DOHH2 (cell line): ENCODE data around the gene MAGEB18.

Experiments used
- H3F3A ChIP-seq: fragments of 200-600 bp; sonication (generic), shearing (Covaris generic); 2 replicates; pipeline ENCODE4 v1.6.0; 2016; ENCODE audit warnings: antibody characterized with exemption, mild to moderate bottlenecking; ENCODE audit not compliant: control insufficient read depth, insufficient read depth
- H3K27ac ChIP-seq: fragments of 200-600 bp; sonication (generic); 2 replicates; pipeline ENCODE4 v1.5.1; 2014; ENCODE audit warnings: low read depth, mild to moderate bottlenecking, low read length, moderate library complexity
- H3K27me3 ChIP-seq: fragments of 200-600 bp; sonication (generic); 2 replicates; pipeline ENCODE4 v1.6.1; 2014; ENCODE audit warnings: mild to moderate bottlenecking, low read length, mixed read lengths; ENCODE audit not compliant: control insufficient read depth
- H3K36me3 ChIP-seq: fragments of 200-600 bp; sonication (generic); 2 replicates; pipeline ENCODE4 v1.6.1; 2014; ENCODE audit warnings: mild to moderate bottlenecking, low read length, moderate library complexity, mixed read lengths; ENCODE audit not compliant: control insufficient read depth
- H3K4me1 ChIP-seq: fragments of 200-600 bp; sonication (generic); 2 replicates; pipeline ENCODE4 v1.6.1; 2014; ENCODE audit warnings: mild to moderate bottlenecking, low read length, mixed read lengths; ENCODE audit not compliant: control insufficient read depth
- H3K4me2 ChIP-seq: fragments of 200-600 bp; sonication (generic); 2 replicates; pipeline ENCODE4 v1.6.0; 2014; ENCODE audit warnings: mild to moderate bottlenecking, low read length, moderate library complexity
- H3K4me3 ChIP-seq: fragments of 200-600 bp; sonication (generic); 2 replicates; pipeline ENCODE4 v1.5.1; 2014; ENCODE audit warnings: mild to moderate bottlenecking, low read length, mixed read lengths
- H3K79me2 ChIP-seq: fragments of 200-600 bp; sonication (generic); 2 replicates; pipeline ENCODE4 v1.6.1; 2014; ENCODE audit warnings: mild to moderate bottlenecking, low read length, mixed read lengths; ENCODE audit not compliant: control insufficient read depth
- H3K9me2 ChIP-seq: fragments of 200-600 bp; sonication (generic); replicated peaks from 2 replicates; pipeline ENCODE4 v1.6.1; 2014; ENCODE audit warnings: mild to moderate bottlenecking, low read length, mixed read lengths; ENCODE audit not compliant: control insufficient read depth
- H3K9me3 ChIP-seq: fragments of 200-600 bp; sonication (generic); 2 replicates; pipeline ENCODE4 v1.6.1; 2014; ENCODE audit warnings: antibody characterized with exemption, low read length, mixed read lengths; ENCODE audit not compliant: control insufficient read depth, insufficient read depth
- H4K20me1 ChIP-seq: fragments of 200-600 bp; sonication (generic); 2 replicates; pipeline ENCODE4 v1.6.0; 2014; ENCODE audit warnings: low read depth, mild to moderate bottlenecking, antibody characterized with exemption, low read length, moderate library complexity; ENCODE audit not compliant: control insufficient read depth, insufficient read depth
- CTCF ChIP-seq: fragments of 200-600 bp; sonication (generic); IDR thresholded peaks from one replicate; pipeline ENCODE4 v1.5.1; 2014; ENCODE audit warnings: antibody characterized with exemption, mild to moderate bottlenecking, low read depth, low read length; ENCODE audit not compliant: poor library complexity, severe bottlenecking
- EZH2phosphoT487 ChIP-seq: fragments of 200-600 bp; sonication (generic); IDR thresholded peaks from 2 replicates; pipeline ENCODE4 v1.6.1; 2017; ENCODE audit warnings: borderline replicate concordance, mild to moderate bottlenecking, antibody characterized with exemption, low read length, moderate library complexity, mixed read lengths

MAGEB18 gene

DNA sequence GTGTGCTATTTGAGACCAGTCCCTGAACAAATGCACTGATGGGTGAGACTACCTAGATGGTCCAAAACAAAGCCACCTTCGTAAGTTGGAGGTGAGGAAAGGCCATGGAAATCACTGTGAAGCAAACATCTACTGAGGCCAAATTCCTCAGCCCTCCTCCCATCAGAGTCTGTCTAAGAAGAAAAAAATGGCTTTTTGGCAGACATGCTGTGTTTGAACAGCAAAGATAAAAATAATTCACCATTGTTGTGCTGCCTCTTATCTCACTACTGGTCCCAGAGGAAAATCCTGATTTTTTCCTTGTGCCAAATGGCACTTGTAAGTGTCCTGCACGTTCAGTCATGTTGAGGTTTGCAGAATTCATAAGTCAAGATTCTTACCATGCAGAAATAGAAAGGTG lies 7.9 kb downstream of the MAGEB18 start:
- no peaks in the 10 kb centered on the region for H3K4me1 ChIP-seq
- no peaks in the 10 kb centered on the region for H3F3A ChIP-seq
- no peak overlapping the region for H3K4me3 ChIP-seq
- no peaks in the 10 kb centered on the region for H4K20me1 ChIP-seq
- H3K9me3 ChIP-seq: no peaks in the 10 kb centered on the region
- no peaks in the 10 kb centered on the region for H3K36me3 ChIP-seq
- TF ChIP-seq EZH2phosphoT487 (no peak), CTCF (no peak)
- no peaks in the 10 kb centered on the region for H3K79me2 ChIP-seq
- H3K27ac ChIP-seq: no peak overlapping the region
- H3K9me2 ChIP-seq: no peaks in the 10 kb centered on the region
- no peaks in the 10 kb centered on the region for H3K27me3 ChIP-seq
- H3K4me2 ChIP-seq: no peak overlapping the region

GRCh38 chrX:26160301-26160700 lies 22.2 kb downstream of the MAGEB18 start, which contains the start of gene MAGEB6B:
MAGEB6B (plus strand) TSS chrX:26160601; CDS start chrX:26160601, 0 bp downstream.
- no peaks in the 10 kb centered on the region for H3F3A ChIP-seq
- TF ChIP-seq CTCF: no peak
- TF ChIP-seq EZH2phosphoT487: no peak
- no peaks in the 10 kb centered on the region for H3K9me3 ChIP-seq
- no peaks in the 10 kb centered on the region for H4K20me1 ChIP-seq
- H3K27me3 ChIP-seq: no peaks in the 10 kb centered on the region
- no peaks in the 10 kb centered on the region for H3K9me2 ChIP-seq
- H3K36me3 ChIP-seq: no peaks in the 10 kb centered on the region
- H3K27ac ChIP-seq: no peak within 1 kb of the TSS
- H3K4me3 ChIP-seq: no peak within 1 kb of the TSS
- no peak within 1 kb of the TSS for H3K4me2 ChIP-seq
- no peaks in the 10 kb centered on the region for H3K79me2 ChIP-seq
- H3K4me1 ChIP-seq: no peaks in the 10 kb centered on the region
